M059J (cell line): ENCODE results near the gene PTPN3. TPM values are rescaled to one million over a fixed set of nuclear protein-coding genes. Genes with fewer than 3 reads are reported as not detected.

Experiments
- DNase-seq: peaks from one replicate; pipeline ENCODE4 v3.0.0-alpha.2; 2012; ENCODE audit warnings: low read depth
- total RNA-seq: library from RNA; depleted of rRNA; stranded (reverse); fragments of >200 nt; shearing (Covaris generic); gene quantifications from 2 replicates; pipeline ENCODE4 v1.2.3, GENCODE V29; 2014

The PTPN3 gene
- total RNA-seq, 1 experiment from 2014 or later = 9.9 TPM

DNA sequence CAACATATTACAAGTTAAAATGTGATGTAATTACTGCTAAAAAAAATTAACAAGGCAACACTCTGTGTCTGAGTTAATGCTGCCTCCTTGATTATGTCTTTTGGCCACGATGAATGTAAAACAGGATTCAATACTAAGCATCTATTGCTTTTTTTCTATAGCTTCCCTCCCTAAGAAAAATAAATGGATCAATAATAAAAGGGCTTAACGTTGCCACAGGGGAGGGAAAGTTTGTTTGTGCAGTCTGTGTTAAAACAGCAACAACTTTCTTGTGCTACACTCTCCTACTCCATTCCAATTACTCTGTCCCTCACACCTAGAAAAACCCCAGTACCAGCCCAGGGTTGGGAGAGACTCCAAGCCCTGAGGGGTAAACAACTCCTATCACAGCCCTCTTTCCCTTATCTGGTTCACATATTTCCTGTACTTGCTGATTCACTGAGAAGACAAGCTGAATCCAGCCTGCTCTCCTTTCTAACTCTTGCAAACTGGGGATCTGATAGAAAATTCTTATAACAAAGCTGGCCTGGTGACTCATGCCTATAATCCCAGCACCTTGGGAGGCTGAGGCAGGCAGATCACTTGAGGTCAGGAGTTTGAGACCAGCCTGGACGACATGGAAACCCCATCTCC lies 44.8 kb downstream of the PTPN3 start:
- DNase-seq = peak; percentile 99

DNA sequence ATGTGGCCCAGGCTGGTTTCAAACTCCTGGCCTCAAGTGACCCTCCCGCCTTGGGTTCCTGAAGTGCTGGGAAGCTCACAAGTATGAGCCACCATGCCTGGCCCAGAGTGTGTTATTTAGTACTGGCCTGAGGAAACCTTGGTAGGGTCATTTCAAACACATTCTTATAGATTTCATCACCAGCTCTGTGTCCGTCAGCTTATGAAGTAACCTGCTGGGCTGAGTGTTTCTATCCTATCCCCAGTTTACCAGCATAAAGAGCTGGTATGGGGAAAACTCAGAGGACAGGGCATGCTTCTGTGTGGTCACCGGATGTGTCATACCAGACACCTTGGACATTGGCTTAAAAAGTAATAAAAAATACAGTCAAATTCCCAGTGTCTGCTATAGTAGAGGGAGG lies 45.3 kb downstream of the PTPN3 start:
- peak; percentile 94 for DNase-seq

DNA sequence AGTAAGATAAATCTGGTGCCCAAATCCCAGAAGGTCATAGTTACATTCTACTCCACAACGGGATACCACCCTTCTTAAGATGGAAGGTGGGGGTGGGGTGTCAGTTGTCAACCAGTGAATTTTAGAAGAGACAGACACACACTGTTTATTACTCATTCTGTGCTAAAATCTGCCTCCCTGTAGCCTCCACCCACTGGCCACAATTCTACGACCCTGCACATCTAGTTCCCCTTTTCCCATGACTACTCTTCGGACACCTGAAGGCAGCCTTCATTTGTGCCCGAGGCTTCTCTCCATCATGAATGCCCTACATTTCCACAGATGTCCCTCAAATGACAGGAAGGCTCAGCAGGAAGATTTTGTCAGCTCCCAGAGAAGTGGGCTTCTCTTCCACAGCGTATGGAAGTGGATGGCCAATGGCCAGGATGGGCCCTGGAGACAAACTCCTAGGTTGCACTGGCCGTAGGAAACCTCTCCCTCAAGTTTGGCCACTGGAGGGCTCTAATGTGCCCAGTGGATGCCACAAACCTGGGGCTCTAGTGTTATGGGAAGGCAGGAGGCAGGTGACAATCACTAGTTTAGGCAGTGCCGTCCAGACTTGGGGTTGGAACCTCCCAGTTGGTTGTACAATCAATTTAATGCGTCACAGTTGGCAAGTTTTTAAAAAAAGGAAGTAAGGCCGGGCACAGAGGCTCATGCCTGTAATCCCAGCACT lies 46.6 kb downstream of the PTPN3 start:
- DNase-seq = no peak

DNA sequence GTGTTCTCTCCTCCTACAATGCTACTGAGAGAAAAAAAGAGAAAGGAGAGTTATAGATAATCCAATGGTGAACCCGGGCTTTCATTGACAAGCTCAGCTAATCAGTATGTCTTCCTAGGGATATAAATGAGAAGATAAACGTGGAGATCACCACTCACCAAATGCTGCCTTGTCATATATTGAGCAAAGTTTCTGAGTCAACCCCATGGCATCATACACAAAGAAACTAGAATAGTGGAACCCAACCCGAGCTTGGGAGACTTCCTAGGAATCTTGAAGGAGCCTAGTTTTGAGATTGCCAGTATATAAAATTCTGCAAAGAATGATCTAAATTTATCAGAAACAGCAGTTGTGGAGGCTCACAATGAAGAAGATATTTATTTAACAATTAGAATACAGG lies 47.8 kb downstream of the PTPN3 start:
- no peak for DNase-seq

GRCh38 chr9:109449036-109449798 lies 48.9 kb downstream of the PTPN3 start:
- DNase-seq = no peak

GRCh38 chr9:109448223-109448622 lies 49.9 kb downstream of the PTPN3 start:
- DNase-seq = peak; percentile 82

GRCh38 chr9:109447329-109448076 lies 50.6 kb downstream of the PTPN3 start:
- peak; percentile 10 for DNase-seq

- DNase-seq = no peak
These were observed 53.3 kb downstream of the PTPN3 start for GRCh38 chr9:109444771-109445320.

DNA sequence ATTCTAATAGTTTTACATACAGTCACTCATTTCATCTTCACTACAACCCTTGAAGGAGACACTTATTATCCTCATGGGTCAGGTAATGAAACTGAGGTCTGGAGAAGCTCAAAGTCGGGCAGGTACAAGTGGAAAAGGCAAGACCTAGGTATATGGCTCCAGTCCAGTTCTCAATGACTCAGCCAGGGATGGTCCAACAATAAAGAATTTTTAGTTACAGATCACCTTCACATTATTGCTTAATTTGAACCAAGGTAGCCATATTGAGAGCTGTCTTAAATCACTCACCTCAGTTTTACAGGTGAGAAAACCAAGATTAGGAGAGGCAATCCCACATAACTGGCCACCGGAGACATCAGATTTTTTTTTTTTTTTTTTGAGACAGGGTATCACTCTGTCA lies 55.4 kb downstream of the PTPN3 start:
- no peak for DNase-seq

GRCh38 chr9:109441296-109441695 lies 56.8 kb downstream of the PTPN3 start:
- DNase-seq = peak; percentile 13

GRCh38 chr9:109440797-109441287 lies 57.3 kb downstream of the PTPN3 start:
- peak; percentile 84 for DNase-seq

- no peak for DNase-seq
These were observed 58.0 kb downstream of the PTPN3 start for GRCh38 chr9:109440117-109440515.

DNA sequence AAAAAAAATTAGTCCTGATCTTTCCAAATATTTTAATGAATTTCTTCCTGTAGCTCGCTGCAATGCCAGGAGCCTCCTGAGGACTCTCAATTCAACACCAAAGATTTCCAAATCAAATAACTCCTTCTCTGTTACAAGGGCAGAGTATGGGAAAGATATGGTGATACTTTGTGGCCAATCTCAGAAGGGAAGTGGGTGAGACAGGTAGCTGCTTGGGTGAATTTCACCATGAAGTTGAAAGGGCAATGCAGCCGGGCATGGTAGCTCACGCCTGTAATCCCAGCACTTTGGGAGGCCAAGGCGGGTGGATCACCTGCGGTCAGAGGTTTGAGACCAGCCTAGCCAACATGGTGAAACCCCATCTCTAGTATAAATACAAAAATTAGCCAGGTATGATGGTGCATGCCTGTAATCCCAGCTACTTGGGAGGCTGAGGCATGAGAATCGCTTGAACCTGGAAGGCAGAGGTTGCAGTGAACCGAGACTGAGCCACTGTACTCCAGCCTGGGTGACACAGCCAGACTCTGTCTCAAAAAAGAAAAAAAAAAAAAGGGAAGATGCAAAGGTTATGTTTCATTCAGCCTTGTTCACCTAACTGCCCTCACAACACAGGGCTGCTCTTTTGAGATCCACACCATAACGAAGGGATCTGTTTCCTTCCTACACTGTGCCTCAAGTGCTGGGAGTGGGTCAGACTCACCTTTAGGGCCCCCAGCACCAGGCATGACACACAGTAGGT lies 58.6 kb downstream of the PTPN3 start:
- DNase-seq = no peak

DNA sequence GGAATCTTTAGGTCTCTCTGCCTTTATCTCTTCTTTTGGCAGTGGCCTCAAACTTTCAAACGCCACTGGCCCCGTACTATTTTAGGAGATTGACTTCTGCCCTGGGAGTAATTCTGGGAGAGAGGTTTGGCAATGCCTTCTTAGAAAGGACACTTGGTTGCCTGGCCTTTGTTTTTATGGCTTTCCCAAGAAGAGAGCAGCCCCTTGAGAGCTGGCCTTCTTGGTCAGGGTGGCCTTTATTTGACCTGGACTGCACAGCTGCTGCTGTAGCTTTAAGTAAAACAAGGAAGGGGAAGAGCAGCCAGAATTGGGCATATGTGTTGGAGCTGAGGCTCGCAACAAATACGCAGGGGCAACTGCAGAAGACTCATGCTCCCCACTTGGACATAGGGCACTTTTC lies 60.8 kb downstream of the PTPN3 start:
- no peak for DNase-seq

DNA sequence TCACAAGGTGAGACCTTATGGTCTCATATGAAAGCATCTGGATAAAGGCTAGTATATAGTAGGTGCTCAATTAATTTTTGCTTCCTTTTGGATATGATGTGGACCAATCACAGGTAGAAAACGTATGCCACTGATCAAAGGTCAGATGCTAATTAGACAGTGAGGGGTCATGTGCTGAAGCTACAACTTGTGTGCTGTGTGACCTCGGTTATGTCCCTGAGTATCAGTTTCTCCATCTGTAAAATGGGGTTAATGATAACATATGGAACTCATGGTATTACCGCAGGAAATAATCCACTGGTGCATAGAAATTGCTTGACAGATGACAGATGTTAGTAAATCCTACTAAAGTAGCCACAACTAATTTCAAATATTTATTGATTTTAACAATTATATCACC lies 62.0 kb downstream of the PTPN3 start:
- no peak for DNase-seq

DNA sequence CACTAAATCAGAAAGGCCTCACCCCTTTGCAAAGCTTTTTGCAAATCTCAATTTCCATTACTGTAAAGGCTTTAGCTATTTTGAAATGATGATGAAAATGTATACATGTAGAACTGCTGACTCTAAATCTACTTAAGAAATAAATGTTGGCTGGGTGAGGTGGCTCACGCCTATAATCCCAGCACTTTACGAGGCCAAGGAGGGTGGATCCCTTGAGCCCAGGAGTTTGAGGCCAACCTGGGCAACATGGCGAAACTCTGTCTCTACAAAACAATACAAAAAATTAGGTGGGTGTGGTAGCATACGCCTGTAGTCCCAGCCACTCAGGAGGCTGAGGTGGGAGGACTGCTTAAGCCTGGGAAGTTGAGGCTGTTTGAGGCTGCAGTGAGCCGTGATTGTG lies 64.6 kb downstream of the PTPN3 start:
- DNase-seq = no peak

GRCh38 chr9:109430231-109430630 lies 67.9 kb downstream of the PTPN3 start:
- DNase-seq = no peak

- no peak for DNase-seq
These were observed 69.3 kb downstream of the PTPN3 start for GRCh38 chr9:109428854-109429253.

- DNase-seq = no peak
These were observed 70.2 kb downstream of the PTPN3 start for GRCh38 chr9:109427886-109428285.

DNA sequence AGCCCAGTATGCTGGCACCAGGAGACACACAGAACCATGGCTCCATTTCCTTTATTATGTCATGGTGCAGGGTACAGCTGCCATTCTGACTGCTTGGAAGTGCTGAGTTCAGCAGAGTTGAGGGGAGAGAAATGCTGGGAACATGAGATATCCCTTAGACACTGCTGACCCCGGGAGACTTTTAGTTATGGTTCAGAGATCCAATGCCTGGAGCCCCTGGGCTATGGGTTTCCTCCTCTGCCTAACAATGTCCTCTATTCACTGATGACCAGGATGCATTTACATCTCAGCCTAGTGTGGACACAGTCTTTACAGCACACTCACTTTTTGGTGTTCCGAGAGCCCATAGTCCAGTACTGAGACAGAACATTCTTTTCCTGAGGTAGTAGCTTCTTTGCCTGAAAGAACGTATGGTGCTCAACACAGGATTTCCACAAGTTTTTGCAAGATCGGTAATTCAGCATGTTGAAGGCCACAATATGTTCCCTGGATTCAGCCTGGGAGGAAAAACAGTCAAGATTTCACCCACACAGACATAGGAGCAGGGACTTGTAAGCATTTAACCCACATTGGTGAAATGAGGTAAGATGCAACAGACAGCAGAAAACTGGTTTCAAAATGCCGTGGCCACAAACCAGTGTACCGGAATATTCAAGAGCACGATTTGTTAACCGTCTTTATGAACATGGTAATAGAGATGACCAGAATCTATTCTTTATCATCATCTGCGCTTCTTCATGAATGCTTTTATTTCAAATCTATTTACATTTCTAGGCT lies 71.3 kb downstream of the PTPN3 start:
- no peak for DNase-seq
